G401 (cell line): ENCODE data around the gene ARHGEF16. TPM values are rescaled to one million over a fixed set of nuclear protein-coding genes. Genes with fewer than 3 reads are reported as not detected.

ENCODE experiments used
- DNase-seq: peaks from one replicate; pipeline ENCODE4 v3.0.0-alpha.2; 2015; ENCODE audit warnings: low spot score
- in situ Hi-C: cut with HindIII; loops from 2 replicates; pipeline ENCODE4 v1.10.0; 2016; ENCODE audit warnings: low sequenced_read_pairs, mixed read lengths
- total RNA-seq: library from RNA; depleted of rRNA; stranded (reverse); fragments of >200 nt; shearing (Covaris generic); gene quantifications from 2 replicates; pipeline ENCODE4 v1.2.3, GENCODE V29; 2014

Gene ARHGEF16
- total RNA-seq, 1 experiment from 2014 or later, result 16.0 TPM

GRCh38 chr1:3494321-3495308 is 40.1 kb downstream of the ARHGEF16 start:
- peak; percentile 83 for DNase-seq
- in situ Hi-C loops, result no loop called here

GRCh38 chr1:3495776-3496745 is 41.6 kb downstream of the ARHGEF16 start:
- no peak for DNase-seq
- in situ Hi-C loops, result no loop called here

DNA sequence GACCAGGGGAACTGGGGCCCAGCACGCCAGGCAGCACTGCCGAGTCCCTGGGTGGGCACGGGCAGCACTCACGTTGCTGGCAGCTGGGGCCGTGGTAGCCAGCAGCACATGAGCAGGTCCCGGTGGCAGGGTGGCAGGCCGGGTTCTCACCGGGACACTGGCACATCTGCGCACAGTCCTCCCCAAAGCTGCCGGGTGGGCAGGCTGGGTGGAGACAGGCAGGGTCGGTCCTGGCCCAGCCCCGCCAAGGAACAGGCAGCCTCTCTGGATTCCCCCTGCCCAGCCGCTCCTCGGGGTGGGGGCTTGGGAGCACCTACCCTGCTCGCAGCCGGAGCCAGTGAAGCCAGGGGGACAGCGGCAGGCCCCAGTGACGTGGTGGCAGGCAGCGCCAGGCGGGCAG is 42.5 kb downstream of the ARHGEF16 start:
- in situ Hi-C loops, result no loop called here
- DNase-seq, result no peak

- DNase-seq, result no peak
- in situ Hi-C loops, result no loop called here
Measured at GRCh38 chr1:3497521-3497920, 43.1 kb downstream of the ARHGEF16 start.

DNA sequence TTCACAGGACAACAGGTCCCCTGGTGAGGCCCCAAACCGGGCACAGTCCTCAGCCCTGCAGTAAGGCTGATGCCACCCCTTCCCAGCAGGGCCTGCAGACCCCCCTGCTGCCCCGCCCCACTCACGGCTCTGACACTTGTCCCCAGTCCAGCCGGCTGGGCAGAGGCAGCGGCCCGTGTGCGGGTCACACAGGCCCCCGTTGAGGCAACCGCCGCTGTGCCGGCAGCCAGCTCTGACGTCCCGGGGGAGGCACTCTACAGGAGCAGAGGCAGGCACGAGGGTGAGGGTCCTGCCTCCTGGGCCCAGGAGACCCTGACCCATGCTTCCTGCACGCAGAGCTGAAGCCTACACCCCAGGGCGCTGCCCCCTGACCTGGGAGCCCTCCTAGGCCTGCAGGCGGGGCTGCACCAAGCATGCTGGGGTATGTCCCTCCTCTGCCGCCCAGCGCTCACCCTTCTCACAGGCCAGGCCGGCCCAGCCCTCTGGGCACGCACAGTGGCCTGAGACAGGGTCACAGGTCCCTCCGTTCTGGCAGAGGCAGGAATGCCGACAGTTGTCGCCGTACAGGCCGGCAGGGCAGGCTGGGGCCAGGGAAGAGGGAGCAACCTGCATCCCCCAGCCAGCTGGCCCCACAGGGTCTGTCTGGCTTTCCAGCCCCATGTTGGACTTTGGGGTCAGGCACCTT is 43.9 kb downstream of the ARHGEF16 start:
- in situ Hi-C loops, result no loop called here
- no peak for DNase-seq

DNA sequence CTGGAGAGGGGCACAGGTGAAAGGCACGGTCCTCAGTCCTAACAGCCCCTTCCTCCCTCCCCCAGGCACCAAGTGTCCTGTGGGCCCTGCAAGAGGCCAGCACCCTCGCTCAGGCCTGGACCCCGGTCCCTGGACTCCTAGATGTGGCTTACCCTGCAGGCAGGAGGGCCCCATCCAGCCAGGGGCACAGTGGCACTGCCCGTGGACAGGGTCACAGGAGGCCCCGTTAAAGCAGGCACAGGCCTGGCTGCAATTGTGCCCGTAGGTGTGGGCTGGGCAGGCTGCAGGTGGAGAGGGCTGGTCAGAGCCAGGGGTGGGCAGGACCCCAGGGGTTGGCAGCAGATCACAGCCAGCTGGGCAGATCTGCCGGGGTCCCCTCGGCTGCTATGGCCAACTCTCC is 44.5 kb downstream of the ARHGEF16 start:
- in situ Hi-C loops, result no loop called here
- DNase-seq, result no peak

- in situ Hi-C loops, result no loop called here
- no peak for DNase-seq
Measured at GRCh38 chr1:3499611-3500010, 45.1 kb downstream of the ARHGEF16 start.

DNA sequence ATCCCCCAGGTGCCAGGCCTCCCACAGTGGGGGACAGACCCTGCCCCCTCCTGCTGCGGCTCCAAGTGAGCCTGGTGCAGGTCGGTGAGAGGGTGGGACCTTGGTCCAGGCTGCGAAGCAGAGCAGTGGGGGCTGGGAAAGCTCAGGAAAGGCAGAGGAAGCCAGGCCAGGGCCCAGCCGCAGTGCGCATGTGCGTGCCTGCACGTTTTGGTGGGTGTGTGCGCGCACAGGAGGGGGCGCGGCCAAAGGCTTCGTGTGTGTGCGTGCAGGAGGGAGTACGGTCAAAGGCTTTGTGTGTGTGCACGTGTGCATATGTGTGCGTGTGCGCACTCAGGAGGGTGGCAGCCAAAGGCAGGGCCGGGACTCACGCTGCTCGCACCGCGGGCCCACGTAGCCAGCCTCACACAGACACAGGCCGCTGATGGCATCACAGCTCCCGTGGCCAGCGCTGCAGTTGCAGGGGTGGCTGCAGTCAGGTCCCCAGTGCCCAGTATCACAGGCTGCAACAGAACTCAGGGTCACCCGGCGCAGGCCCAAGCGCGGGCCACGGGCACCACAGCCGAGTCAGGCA is 45.9 kb downstream of the ARHGEF16 start:
- in situ Hi-C loops, result no loop called here
- no peak for DNase-seq

DNA sequence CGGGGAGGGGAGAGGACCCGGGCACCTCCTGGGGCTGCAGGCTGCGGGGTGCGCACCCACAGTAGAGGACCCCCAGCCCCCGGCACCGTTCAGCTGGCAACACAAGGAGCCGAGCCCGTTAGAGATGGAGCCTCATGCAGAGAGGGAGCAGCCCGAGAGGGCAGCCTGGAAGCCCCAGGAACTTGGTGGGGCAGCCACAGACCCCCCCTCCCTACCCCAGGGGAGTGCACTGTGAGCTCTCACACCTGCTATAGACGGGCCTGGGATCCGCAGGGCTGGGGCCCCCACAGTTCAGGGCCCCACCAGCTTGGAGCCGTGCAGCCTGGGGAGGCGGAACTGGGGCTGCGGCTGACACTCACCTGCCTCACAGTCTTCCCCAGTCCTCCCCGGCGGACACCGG is 47.0 kb downstream of the ARHGEF16 start:
- no peak for DNase-seq
- in situ Hi-C loops, result no loop called here

DNA sequence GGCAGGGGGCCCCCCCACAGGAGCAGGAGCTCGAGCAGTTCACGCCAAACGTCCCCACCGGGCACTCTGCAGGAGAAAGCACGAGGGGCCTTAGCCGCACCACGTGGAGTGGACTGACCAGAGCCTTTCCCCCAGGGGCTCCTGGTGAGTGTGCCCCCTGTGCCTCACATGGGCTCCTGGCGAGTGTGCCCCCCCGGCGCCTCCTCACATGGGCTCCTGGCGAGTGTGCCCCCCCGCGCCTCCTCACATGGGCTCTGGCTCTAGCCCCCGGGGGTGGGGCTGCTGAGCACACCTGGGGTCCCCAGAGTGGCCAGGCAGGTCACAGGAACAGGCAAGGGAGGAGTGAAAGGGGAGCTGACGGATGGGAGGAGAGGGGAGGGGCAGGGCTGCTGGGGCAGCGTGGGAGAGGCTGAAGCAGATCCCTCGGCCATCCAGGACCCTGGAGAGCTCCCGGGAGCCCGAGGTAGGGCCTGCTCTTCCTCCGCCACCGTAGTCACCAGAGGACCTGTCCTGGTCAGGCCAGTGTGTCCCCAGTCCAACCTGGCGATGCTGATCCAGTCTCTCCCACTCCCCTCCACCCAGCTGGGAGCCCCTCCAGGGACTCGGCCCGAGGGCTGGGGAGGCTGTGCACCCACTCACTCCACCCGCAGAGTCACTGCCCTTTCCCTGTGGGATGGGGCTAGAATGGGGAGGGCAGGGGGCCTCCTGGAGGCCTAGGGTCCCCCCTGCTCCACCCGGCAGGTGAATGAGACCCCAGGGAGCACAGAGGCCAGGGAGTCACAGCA is 47.6 kb downstream of the ARHGEF16 start:
- peak; percentile 26 for DNase-seq
- in situ Hi-C loops, result no loop called here

GRCh38 chr1:3502641-3503524 is 48.4 kb downstream of the ARHGEF16 start:
- DNase-seq, result no peak
- in situ Hi-C loops, result no loop called here

- in situ Hi-C loops, result no loop called here
Measured at GRCh38 chr1:3503525-3503886, 49.0 kb downstream of the ARHGEF16 start.

DNA sequence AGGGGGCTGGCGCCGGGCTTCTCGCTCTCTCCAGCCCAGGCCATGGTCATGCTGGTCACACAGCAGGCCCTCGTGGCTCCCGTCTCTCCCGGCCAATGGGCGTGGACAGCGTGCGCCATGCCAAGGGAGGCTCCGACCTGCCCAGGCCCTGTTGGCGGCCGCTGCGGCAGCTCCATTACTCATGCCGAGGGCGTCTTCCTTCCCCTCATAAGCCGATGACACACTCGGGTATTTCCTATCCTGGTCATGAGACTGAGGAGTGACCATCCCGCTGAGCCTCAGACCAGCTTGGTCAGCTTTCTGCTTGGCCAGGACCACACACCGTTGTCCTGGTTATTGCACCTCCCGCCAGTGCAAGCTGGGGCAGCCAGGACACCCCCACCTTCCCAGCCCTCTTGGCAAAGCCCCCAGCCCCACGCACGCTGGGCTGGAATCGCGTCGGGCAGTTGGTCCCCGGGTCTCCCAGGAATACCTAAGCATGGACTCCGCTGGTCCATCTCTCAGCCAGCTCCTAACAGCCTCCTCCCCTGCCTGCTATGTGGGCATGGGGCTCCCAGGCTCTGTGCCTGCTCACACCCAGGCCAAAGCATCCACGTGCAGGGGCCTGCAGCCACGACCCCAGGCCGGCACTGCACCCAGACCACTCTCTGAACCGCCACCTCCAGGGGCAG is 49.8 kb downstream of the ARHGEF16 start:
- DNase-seq, result peak; percentile 57
- in situ Hi-C loops, result no loop called here

More at GRCh38 chr1:3503525-3503886, 49.0 kb downstream of the ARHGEF16 start:
- no peak for DNase-seq

GRCh38 chr1:3504822-3505153 is 50.3 kb downstream of the ARHGEF16 start:
- DNase-seq, result peak; percentile 23
- in situ Hi-C loops, result no loop called here

DNA sequence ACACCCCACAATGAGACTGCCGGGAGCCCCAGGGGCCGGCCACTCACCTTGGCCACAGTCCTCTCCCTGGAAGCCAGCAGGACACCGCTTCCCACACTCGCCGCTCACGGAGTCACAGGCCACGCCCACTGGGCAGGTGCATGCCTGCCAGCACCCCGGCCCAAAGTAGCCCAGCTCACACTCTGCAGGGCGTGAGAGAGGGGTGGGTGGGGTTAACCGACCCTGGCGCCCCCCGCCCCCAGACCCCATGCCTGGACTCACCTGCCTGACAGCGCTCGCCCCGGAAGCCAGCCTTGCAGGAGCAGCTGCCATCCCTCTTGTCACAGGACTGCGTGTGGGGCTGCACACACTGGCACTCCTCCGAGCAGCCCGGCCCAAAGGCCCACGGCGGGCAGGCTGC is 50.7 kb downstream of the ARHGEF16 start:
- in situ Hi-C loops, result no loop called here
- DNase-seq, result no peak

DNA sequence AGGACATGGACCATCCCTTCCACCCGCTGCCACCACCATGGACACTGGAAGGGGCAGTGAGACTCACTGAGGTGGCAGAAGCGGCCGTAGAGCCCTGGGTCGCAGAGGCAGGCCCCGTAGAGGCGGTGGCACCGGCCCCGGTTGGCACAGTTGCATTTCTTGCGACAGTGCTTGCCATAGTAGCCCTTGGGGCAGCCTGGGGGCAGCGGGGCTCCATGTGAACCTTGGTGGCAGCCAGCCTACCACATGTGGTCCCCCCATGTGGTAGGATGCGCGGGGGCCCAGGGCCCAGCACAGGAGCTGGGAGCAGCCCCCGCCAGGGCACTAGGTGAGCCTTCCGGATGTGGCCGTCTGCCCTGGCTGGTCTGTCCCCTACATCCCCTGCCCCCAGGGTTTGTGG is 51.6 kb downstream of the ARHGEF16 start:
- in situ Hi-C loops, result no loop called here
- no peak for DNase-seq

DNA sequence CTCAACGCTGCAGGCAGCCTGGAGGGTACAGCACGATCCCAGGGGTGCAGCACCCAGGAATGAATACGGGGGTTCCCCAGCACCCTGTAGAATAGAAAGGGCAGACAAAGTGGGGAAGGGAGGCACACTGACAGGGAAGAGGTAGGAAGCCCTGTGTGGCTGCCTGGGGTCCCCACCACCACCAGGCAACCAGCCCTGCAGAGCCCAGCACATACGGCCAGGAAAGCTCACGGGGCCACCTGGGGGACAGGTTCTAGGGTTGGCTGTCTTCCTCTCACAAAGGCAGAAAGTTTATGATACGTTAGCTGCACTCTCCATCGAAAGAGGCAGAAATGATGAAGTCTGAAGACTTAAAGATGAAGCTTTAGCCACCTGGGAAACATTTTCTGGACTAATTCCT is 52.5 kb downstream of the ARHGEF16 start:
- in situ Hi-C loops, result no loop called here
- no peak for DNase-seq
